Urothelium cell line (cell line): ENCODE measurements around the gene HECTD4.

Experiments used
- DNase-seq: peaks from one replicate; pipeline ENCODE4 v3.0.0; 2011; ENCODE audit warnings: low spot score, mixed read lengths
- FAIRE-seq: peaks from 2 replicates; lab custom pipeline; 2011; peaks lifted over from hg19 to GRCh38; lab: Jason Lieb, UNC

The HECTD4 gene

DNA sequence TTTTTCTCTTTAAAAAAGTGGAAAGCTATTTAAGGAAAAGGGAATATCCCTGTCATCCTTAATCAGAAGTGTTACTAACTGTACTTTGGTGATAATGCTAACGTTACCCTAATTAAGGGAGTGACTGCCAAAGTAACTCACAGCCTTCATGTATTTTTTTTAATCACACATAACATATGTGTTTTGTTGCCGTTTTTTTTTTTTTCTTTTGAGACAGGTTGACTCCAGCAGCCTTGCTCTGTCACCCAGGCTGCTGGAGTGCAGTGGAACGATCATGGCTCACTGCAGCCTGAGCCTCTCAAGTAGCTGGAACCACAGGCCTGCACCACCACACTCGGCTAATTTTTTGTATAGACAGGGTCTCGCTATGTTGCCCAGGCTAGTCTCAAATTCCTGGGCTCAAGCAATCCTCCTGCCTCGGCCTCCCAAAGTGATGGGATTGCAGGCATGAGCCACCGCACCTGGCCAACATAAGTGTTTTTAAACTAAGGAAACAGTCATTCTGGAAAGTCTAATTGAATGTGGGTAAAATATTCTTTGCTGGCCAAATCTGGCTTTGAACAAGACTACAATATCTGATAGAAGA is 56.5 kb downstream of the HECTD4 start:
- no peak for DNase-seq
- no peak for FAIRE-seq

DNA sequence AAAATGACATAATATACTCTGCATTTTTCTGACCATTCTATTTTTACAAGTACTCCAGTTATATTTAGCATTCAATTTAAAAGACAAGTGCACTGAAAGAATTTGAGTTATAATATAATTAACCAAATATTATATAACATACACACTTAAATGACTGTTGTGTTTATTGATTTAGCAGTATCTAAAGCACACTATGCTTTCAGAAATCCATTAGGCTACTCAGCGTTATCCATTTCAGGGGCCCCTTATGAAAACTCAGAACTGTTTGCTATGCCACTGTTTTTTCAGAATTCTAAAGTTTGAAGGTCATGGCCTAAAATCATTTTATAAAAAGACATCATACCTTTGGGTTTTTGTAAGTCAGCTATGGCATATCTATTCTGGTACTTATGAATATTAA is 57.1 kb downstream of the HECTD4 start:
- no peak for FAIRE-seq

DNA sequence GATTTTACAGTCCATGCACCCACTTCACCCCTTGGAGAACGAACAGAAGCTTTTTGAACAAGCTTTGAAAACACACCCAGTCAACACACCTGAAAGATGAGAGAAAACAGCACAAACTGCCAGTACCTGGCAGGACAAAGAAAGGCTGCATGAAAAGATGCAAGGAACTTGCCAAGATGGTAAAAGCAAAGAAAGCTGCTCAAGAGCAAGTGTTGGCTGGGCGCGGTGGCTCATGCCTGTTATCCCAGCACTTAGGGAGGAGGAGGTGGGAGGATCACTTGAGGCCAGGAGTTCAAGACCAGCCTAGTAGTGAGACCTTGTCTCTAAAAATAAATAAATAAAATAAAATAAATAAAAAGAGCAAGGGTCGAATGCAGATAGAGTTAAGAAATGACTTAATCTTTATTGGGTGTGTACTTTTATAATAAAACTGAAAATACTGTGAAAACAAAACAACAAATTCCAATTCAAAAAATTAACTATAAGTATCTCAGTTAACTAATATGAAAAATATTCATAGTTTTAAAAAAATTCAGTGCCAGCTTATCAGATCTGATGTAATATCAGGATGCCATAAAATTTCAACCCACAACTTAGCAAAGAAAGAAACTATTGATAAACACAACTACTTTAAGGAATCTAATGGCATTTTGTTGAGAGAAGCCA is 59.2 kb downstream of the HECTD4 start:
- DNase-seq (no peak), FAIRE-seq (no peak)

More for the DNA sequence above, 57.1 kb downstream of the HECTD4 start:
- no peak for DNase-seq

DNA sequence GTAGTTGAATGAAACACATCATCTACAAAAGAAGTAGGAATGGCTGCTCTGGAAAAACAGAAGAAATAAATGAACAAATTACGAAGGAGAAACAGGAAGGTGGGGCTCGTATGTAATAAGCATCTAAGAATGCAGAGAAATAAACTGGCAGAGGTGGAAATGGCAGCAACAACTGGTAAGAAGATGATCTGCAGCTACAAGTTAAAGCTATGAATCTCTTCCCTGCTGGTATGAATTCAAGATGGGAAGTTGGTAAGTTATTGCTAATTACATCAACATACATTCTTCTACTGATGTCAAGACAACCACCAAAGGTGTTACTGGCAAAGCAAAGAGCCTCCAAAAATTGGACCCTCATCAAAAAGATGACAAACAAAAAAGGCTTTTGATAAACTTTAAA is 59.8 kb downstream of the HECTD4 start:
- no peak for DNase-seq

DNA sequence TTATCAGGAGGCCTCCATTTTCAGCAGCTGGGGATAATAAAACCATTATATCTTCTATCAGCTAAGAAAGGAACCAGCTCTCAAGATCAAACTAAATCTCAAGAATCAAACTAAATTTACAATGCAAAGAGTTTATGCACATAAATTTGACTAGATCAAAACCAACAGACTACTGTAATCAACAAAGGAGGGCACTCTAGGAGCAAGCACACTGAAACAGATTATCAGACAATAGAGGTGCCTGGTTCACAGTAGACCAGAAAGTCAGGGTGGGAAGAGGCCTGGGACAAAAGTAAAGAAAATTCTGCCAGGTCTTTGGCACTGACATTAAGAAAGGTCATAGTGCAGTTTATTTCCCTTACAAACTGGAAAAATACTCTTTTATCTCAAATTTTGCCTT is 61.0 kb downstream of the HECTD4 start:
- DNase-seq = no peak
- FAIRE-seq = no peak

More for the DNA sequence above, 59.8 kb downstream of the HECTD4 start:
- no peak for FAIRE-seq

DNA sequence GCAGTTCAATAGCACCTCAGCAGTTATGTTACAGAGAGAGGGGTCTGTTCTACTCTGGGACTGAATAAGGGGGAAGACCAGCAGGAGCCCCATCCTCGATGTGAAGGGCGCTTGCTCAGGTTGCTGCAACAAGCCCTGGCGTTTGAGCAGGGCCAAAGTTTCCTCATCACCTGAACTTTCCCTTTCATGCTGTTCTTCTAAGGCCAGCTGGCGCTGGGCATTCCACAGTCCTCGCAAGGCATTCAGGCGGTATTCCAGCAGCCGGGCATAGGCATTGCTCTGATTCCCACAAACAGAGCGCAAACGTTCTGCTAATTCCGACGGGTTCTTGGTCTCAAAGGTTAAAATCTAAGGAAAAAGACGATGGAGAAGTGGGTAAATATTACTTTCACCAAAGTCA is 62.8 kb downstream of the HECTD4 start:
- FAIRE-seq (no peak), DNase-seq (no peak)

DNA sequence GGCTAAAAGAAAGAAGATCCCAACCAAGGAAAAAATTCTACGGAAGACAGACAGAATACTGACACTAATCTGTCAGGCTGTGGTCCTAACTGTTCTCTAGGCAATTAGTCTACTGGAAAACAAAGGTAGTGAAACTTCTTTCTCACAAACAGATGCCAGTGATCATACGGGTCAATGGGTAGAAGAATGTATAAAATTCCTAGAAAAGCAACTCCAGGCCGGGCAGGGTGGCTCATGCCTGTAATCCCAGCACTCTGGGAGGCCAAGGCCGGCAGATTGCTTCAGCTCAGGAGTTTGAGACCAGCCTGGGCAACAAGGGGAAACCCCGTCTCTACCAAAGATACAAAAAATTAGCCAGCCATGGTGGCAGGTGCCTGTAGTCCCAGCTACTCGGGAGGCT is 64.8 kb downstream of the HECTD4 start:
- DNase-seq (no peak), FAIRE-seq (no peak)

DNA sequence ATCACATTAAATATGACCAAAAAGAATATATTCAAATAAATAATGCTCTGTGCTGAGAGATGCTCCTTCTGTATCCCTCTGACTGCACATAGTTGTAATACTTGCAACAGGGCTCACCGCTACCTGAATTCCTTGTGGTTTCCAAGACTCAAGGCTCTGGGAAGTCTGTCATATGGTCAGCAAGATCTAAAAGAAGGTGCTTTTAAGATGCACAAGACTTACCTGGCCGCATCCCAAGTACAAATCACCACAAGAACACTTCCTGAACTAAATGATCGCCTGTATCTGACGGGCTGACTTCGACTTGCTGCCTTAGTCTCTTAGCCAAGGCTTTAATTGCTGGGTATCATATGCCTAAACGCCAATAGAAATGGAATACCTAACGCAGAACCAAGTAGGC is 67.2 kb downstream of the HECTD4 start:
- FAIRE-seq (no peak), DNase-seq (no peak)

DNA sequence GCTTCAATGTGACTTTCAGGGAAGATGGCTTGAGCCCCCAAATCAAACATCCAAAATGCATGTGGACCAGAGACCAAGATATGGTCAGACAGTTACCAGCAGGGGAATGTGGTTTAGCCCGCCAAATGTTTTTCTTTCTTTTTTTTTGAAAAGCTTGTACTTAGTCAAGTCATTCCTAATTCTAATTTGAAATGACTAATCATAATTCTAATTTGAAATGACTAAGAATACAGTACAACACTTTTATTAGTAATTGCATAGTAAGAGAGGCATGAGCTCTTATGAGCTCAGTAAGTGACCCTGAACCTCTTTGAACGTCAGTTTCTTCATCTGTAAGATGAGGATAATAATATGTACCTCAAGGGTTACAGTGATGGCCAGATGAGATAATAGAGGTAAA is 72.4 kb downstream of the HECTD4 start:
- FAIRE-seq = no peak
- DNase-seq = no peak

DNA sequence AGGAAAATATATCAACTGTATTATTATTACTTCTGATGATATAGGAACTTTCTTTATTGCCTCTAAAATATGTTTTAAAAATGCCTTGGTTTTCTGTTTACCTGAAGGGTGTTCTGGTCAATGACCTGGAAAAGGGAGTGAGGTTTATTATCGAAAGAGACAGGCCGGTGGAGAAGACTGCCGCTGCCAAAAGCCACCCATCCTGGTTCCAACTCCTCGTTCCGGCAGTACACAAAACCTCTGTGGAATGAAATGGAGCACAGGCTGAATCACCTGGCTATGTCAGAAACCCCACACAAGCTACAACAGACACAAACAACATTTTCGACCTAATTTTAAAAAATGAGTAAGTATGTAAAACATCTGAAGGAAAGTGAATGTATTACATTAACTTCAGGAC is 73.6 kb downstream of the HECTD4 start:
- FAIRE-seq (no peak), DNase-seq (no peak)

DNA sequence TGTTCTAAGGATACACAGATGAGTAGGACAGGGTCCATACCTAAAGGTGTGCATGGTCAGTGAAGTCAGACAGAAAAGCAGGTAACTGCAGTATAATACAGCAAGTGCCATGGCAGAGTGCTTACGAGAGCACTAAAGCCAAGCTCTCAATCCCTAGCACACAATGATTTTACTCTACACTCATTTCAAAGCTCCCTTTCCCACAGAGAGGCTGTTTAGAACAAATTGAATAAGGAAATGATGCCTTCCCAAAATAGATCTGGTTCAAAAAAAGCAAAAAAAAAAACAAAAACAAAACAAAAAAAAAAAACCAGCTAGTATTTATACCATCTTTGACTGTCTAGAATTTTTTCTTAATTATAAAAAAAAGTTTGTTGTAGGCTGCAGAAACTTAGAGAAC is 74.1 kb downstream of the HECTD4 start:
- DNase-seq (no peak), FAIRE-seq (no peak)

DNA sequence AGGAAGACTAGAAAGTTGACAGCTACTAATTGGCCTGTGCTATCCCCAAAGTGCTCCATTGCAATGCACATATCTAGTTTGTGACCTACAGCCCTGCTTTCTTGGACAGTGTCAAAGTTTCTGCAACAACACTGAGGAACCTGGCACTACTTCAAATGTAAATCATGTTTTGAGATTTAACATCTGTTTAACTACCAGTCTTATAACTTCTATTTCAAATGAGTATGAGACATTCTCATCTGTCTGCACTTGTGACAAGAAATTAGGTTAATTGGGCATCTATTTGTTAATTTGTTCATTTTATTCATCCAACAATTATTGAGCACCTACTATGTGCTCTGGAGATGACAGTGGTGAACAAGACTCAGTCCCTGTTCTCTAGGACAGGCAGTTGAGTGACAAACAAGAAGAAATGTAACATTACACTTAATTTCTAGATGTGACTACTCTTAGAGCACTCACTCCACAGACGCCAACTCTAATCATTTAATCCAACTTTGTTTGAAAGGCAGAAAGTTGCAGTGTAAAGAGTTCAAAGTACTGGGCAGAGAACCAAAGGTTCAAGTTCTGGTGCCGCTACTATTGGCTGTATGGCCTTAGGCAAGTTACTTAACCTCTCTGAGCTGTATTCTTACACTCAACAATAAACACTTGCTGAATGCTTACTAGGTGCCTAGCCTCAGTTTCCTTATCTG is 74.8 kb downstream of the HECTD4 start:
- FAIRE-seq = no peak
- DNase-seq = no peak

DNA sequence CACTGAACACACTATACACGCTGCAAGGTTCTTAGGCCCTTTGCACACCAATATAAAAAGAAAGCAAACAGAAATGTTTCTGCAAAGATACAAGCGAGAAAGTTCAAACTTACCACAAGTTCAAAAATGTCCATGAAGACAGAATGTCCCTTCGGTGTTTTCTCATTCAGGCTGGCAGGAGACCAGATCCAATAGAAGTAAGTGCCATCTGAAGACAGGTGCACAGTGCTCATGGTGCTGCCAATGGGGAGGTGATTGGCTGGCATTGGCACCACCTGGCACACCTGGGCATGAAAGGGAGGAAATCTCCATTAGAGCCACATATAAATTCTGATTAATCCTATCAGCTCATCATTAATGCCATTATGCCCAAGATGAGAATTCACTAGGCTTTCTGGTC is 76.3 kb downstream of the HECTD4 start:
- DNase-seq = no peak
- FAIRE-seq = no peak

DNA sequence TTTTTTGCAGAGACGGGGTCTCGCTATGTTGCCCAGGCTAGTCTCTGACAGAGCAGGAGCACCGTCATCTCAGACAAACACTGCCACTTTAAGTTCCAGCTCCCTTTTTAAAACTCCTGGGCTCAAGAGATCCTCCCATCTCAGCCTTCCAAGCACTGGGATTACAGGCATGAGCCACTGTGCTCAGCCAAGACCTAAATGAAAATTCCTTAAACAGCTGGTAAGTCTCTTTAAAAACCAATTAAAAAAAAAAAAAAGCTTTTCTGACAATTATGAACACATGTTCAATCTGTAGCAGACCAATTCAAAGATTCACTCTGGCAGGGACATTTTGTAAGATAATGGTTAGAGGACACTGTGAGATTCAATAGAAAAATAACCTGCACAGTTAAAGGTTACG is 77.8 kb downstream of the HECTD4 start:
- DNase-seq = no peak
- FAIRE-seq = no peak

DNA sequence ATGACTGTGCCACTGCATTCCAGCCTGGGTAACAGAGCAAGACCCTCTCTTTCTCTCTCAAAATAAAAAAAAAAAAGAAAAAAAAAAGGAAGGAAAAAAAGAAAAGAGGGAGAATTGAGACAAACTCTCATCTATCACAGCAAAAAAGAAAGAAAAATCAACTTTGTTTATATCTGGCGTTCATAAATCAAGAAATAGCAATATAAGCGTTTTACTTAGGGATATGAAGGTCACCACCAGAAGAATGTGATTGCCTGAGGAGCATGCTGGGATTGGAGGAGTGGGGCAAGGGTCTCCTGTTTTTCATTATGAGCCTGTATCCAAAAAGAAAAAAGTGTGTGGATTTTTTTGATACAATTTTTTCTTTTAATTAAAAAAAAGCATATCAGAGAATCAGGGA is 78.4 kb downstream of the HECTD4 start:
- FAIRE-seq (no peak), DNase-seq (no peak)

DNA sequence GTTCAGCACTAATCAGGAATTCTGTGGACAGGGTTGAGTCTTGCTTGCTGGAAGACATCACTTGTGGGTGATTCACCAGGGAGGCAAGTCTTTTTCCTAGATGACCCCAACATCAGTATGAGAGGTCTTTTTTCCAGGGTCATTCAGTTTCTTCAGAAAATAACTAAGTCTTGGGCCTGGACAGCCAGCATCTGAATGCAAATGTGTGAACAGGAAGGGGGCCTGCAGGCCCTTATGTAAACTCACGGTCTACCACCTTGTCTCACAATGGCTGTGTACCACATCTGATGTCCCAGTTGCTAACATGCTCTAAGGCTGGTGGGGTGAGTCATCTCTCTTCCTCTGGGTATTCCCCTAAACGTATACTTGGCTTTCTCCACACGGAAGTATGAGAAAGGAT is 79.2 kb downstream of the HECTD4 start:
- FAIRE-seq (no peak), DNase-seq (peak; percentile 14)

DNA sequence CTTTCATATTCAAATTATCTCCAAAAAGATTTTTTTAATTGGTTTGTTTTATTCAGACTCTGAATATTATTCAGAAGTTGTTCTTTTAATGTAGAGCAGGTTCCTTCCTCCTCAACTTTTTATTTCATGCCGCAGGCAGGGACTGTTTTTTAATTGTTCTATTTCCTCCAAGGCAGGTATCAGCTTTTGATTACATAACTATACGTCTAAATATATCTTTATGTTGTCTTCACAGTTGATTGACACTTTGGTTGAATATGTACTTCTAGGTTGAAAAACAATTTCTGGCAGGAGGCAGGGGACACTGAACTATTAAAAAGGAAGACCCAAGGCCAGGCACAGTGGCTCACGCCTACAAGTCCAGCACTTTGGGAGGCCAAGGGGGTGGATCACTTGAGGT is 82.5 kb downstream of the HECTD4 start:
- FAIRE-seq (no peak), DNase-seq (no peak)

DNA sequence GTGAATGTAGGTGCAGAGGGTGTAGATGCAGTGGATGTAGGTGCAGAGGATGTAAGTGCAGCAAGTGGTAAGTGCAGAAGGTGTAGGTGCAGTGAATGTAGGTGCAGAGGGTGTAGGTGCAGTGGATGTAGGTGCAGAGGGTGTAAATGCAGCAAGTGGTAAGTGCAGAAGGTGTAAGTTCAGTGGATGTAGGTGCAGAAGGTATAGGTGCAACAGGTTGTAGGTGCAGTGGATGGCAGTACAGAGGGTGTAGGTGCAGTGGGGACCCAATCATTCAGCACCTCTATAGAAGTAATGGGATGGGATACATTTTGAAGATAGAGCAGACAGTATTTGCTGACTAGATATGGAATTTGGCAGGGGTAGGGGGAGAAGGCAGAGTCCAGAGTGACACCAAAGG is 85.0 kb downstream of the HECTD4 start:
- no peak for FAIRE-seq
- DNase-seq = no peak

DNA sequence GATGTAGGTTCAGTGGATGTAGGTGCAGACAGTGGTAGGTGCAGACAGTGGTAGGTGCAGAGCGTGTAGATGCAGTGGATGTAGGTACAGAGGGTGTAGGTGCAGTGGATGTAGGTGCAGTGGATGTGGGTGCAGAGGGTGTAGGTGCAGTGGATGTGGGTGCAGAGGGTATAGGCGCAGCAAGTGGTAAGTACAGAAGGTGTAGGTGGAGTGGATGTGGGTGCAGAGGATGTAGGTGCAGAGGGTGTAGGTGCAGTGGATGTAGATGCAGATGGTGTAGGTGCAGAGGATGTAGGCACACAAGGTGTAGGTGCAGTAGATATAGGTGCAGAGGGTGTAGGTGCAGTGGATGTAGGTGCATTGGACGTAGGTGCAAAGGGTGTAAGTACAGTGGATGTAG is 86.0 kb downstream of the HECTD4 start:
- DNase-seq (no peak), FAIRE-seq (no peak)

DNA sequence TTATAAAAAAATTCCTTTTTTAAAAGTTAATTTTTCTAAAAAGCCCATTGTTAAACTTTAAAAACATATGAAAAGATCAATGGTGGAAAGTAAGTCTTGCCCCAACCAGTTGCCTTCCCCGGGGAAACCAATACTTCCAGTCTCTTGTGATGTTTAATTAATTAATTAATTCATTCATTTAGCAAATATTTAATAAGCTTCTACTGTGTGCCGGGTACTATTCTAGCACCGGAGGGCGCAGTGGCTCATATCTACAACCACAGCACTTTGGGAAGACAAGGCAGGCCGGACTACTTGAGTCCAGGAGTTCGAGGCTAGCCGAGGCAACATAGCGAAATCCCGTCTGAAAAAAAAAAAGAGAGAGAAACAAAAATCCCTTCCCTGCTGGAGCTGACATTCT is 87.4 kb downstream of the HECTD4 start:
- FAIRE-seq (no peak), DNase-seq (no peak)

DNA sequence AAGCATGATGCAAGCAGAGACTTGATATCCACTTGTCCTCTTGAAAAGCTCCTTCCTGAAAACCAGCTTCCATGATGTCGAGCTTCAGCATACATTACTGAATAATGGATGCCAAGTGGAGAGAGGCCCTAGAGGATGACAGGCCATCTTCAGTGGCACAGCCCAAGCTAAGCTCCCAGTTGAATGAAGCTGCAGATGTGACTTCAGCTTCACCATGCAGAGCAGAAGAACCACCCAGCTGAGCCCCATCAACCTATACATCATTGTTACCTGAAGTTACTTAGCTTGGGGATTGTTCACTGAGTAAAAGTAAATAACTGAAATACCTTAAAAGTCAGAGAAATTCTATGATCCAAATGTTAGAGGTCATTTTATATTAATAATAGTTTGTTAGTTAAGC is 93.6 kb downstream of the HECTD4 start:
- FAIRE-seq = no peak

DNA sequence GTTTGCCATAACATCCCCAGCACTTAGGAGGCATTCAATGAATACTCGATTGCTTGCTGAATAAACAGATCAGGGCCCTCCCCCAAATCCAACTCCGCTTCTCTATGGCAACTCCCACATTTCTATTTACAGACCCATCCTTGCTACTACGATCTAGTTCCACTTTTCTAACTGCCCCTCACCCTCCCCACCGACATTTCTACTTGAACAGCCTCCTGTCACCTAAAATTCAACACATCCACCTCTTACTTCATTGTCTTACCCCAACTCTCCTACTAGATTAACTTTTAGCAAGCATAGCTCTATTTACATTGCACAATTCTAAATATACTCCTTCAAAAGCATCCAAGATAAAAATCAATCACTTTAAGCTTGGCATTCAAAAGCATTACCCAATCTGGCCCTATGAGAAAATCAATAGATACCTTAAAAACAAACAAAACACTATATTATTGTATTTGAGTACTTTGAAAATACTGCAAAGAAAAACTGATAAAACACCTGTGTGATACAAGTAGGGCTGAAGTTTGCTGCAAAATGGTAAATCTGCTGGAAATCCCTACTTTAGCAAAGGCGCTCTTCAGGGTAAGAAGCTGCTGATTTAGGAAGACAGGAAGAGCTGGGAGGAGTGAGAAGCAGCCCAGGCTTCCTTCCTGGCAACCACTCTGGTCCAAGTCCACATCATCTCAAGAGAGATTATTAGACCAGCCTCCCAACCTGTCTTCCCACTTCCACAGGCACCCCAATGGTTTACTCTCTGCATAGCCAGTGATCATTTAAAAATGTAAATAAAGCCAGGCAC is 96.4 kb downstream of the HECTD4 start:
- DNase-seq (no peak), FAIRE-seq (no peak)

More for the DNA sequence above, 93.6 kb downstream of the HECTD4 start:
- DNase-seq = no peak
